A204.1 (cell line): ENCODE measurements around the gene SH3BP5.
"Not testable (repeated sequence)": the region's sequence is repeated elsewhere in the genome, so short reads cannot be mapped to it uniquely, and the experiment has no call there.

Experiments used
- FAIRE-seq: peaks from 2 replicates; lab custom pipeline; 2012; peaks lifted over from hg19 to GRCh38; lab: Jason Lieb, UNC

SH3BP5 gene, protein sequence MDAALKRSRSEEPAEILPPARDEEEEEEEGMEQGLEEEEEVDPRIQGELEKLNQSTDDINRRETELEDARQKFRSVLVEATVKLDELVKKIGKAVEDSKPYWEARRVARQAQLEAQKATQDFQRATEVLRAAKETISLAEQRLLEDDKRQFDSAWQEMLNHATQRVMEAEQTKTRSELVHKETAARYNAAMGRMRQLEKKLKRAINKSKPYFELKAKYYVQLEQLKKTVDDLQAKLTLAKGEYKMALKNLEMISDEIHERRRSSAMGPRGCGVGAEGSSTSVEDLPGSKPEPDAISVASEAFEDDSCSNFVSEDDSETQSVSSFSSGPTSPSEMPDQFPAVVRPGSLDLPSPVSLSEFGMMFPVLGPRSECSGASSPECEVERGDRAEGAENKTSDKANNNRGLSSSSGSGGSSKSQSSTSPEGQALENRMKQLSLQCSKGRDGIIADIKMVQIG

DNA sequence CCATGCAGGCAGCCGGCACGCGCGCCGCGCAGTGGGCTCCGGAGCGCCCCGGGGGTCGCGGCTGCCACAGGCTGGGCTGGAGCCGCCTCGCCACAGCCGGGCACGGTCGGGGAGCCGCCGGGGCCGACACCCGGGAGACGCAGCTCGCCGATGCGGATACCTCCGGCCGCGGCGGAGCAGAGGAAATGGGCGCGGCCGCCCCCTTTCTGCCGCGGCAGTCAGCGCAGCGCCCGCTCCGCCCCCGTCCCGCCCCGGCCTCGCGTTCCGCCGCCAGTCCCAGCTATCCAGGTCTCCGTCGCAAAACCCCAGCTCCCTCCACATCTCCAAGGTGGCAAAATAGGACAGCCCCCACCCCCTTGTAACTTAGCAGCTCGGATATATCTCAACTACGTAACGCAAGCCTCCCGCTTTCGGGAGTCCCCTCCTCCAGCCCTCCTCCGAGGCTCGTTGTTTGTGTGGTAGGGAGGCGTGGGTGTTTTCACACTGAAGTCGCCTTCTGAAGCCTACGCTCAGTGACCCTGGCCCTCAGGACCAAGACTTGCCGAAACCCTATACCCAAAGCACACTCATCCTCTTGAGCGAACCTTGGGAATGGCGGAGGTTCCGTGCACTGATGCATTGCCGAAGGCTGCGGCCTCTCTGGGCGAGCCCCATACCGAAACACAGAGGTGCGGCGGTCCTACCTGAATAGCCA is at the start of gene SH3BP5:
Gene SH3BP5, minus strand, starts transcription at position 182 of the 694 bp plus-strand sequence. Its CDS starts 178 bp downstream, at position 4.
- no peak for FAIRE-seq

DNA sequence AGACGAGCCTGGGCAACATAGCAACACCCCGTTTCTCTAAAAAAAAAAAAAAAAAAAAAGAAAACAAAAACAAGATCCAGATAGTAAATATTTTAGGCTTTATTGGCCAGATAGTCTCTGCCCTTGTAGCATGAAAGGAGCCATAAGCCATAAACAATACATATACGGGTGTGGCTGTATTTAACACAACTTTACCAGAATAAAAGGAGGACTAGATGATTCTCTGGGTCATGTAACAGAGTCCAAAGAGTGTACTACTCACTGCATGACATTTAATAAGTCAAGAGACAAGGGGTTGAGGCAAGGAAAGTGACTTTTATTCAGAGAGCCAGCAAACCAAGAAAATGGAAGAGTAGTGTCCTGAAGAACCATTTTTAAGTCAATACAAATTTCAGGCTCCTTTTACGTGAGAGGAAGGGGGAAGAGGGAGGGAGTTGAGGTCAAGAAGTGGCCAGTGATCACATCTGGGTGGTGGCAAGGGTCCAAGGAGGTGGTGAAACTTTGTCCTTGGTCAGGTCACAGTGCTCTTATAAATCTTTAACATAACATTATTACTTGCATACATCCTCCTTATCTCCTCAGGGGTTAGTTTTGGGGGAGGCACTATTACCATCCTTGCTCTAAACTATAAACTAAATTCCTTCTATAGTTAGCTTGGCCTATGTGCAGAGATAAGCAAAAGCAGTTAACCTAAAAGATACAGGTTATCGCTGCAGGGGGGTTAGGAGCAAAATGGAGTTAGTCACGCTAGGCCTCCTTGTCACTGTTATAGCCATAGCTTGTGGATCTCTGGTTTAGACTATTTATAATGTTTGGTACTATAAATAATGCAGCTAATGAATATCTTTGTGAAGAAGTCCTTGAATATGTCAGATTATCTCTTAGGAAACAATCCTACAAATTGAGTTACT is 48.8 kb upstream of the SH3BP5 start:
- FAIRE-seq, result no peak

DNA sequence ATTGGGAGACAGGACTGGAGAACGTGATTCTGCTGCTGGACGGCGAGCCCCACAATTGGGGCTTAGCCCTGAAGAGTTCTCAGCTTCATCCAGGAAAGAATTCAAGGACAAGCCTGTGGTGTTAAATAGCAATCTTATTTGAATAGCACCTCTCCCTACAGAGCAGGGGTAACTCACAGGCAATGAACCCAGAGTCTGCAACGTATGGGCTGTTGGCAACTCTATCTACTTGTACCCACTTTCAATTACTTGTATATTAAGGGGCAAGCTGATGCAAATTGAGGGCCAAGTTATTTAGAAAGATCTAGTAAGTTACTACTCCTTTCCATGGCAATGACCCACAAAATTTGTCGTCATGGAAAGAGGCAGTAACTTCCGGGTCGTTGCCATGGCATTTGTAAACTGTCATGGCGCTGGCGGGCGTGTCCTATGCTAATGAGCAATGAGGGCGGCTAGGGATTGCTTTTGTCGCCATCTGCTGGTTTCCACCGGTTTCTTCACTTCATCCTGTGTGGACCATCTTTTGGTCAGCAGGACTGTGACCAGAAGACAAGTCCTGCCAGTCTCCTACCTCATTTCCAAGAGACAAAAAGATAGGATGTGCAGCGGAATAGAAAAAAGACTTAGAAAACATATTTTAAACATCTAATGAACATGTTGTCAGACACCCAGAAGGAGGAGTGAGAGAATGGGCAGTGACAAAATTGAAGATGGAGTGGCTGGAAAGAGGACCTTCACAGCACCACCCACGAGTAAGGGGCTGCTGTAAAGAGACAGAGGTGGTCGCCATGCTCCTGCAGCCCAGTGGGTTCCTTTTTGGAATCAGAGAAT is 45.8 kb upstream of the SH3BP5 start:
- peak; percentile 74 for FAIRE-seq

DNA sequence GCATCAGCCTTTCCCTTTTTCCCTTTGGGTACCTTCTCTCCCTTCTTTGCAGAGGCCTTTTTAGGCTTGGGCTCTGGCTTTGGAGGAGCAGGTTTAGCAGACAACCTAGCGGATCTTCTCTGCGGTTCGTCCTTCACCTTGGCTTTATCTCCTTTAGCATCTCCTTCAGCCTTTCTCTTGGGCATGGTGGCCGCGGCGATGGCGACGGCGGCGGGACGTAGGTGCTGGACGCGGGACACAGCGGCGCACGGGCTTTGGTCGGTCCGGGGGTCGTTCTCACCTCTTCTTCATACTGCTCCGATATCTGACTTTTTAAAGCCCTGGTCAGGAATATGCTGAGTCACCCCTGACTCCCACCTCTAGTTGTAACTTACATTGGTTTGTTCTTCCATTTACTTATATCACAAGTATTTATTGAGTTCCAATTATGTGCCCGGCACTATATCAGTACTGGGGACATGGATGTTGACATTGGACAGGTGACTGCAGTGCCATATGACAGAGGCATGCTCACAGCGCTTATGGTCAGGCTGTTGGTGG is 43.1 kb upstream of the SH3BP5 start:
- FAIRE-seq, result no peak

DNA sequence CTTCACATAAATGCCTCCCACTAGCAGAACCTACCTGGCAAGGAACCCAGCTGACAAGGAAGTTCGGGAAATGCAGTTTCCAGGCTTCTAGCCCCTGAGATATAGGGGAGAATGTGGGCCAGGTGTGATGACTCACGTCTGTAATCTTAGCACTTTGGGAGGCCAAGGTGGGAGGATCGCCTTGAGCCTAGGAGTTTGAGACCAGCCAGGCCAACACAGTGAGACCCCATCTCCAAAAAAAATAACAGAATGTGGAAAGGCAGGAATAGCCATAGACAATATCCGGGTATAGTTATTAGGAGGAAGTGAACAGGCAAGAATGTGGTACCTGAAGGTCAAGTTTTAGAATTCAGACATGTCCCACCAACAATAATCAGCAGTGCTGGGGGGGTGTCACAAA is 40.5 kb upstream of the SH3BP5 start:
- FAIRE-seq, result no peak

DNA sequence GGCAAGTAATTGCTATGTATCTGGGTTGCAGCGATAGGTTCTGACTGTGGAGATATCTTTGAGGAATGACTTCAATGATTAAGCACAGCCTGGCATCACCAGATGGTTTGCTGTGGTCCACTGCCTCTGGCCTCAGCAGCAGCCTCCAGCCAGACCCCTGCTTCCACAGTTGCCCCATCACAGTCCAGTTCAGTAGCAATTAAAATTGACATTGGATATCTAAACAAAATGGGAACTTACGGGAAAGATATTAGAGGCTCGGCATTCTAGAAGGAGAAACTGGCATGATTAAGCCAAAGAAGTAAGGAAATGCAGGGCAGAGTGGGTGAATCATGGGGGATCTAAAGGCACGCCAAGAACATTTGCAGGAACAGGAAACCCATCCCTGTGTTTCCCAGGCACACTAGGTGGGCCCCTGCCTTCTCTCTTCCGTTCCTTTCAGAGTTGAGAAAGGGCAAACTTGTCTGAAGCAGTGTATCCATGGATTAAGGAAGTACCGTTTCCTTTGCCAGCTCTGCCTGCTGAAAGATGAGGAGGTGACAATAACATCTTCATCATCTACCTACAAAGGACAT is 36.3 kb upstream of the SH3BP5 start:
- FAIRE-seq, result no peak

DNA sequence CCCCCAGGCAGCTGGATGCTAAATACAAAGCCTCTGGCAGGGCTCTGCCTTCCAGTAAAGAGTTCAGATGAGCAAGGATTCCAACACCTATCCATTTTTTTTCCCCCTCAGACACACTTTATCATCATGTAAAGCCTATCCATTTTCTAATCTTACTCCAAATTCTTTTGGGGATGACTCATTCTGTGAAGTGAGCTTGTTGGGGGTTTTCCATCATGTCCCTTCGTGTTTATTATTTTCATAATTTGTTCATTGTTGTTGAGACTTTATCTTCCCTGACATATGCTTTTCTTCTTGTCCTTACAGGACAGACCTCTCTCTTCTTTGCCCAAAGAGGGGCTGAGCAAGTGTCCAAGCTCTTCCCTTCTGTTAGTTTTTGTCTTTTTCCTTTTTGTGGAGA is 34.7 kb upstream of the SH3BP5 start:
- FAIRE-seq, result no peak

DNA sequence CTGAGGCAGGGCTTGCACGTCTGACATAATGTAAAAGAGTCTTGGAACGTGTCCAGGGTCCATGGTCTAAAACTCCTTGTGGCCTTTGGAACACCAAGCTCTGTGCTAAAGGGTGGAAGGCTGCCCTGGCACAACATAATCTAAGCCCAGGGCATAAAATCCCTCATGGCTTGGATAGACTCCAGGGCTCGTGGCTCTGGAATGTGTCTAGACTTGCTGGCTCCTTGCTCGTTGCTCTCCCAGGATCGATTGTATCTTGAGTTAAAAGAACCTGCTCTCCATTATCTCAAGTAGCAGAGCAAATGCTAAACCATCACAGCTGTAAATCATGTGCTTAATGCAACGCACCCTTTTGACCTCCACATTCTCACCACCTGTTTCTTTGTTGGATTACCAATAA is 31.7 kb upstream of the SH3BP5 start:
- not testable (repeated sequence) for FAIRE-seq

DNA sequence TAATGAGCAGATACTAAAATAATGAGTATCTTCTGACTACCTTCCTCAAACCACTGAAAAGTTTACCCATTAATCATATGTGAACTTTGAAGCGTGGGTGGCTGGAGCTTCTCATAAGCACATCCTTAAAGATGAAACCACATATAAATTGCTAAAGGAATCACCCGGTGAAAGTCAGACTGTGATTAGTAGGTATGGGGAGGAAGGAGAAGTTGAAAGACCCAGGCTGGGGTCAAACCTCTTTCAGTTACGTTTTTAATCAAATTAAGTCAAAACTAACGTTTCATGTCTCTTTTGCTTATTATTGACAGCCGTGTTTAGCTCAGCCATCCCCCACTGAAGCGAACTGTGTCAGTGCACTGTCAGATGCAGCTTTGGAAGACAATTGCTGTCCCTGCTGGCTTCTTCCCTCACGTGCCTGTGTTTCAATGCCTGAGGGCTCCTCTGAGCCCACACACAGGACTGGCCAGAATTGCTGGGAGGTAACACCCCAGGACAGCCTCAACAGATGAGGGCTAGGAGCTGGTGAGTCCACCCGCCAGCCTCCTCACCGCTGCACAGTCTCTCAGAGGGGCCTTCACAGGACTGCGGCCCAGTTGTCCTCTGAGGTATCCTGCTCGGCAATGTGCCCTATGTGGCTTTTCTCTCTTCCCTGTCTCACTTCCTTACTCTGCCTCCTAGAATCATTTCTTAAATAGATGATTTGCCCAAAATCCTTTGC is 29.3 kb upstream of the SH3BP5 start:
- FAIRE-seq, result no peak

DNA sequence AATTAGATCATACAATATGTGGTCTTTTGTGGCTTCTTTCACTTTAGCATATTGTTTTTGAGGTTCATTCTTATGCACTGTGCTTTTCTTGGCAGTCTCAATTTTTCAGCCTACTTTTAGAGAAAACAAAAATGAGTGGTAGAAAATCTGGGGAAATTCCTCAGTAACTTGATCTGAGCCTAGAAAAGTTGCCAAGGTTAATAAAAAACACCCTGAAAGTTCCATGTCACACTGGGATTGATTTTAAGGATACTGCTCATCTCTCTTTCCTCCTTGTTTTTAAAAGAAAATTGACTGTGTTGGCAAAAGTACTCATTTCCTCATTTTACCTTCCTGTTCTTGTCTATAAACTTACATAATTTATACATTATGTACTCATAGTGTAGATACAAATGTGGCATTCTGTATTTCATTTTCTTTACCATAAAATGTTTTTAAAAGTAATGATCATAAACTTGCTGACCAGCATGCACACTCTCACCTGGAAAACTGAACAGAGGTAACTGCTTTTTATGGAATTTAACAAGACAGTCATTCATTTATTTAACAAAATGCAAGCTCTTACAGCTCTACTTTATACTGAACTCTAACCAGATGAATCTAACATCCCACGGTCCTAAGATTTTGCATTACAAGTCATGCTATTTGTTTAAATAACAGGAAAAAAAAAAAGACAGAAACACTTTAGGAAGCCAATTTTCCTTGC is 28.6 kb upstream of the SH3BP5 start:
- FAIRE-seq, result no peak

DNA sequence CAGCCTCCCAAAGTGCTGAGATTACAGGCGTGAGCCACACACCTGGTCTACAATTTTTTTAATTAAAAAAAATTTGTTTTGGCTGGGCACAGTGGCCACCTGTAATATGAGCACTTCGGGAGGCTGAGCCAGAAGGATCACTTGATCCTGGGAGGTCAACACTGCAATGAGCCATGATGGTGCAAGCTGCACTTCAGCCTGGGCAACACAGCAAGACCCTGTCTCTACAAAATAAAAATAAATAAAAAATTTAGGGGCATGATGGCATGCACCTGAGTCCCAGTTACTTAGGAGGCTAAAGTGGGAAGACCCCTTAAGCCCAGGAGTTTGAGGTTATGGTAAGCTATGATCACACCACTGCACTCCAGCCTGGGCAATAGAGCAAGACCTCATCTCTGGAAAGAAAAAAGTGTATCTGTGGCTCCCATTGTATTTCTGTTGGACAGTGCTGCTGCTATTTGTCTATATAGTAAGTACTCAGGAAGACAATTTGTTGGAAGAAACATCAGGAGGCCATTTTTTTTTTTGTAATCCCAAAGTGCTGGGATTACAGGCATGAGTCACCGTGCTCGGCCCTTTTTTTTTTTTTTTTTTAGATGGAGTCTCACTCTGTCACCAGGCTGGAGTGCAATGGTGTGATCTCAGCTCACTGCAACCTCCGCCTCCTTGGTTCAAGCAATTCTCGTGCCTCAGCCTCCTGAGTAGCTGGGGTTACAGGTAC is 27.5 kb upstream of the SH3BP5 start:
- no peak for FAIRE-seq

DNA sequence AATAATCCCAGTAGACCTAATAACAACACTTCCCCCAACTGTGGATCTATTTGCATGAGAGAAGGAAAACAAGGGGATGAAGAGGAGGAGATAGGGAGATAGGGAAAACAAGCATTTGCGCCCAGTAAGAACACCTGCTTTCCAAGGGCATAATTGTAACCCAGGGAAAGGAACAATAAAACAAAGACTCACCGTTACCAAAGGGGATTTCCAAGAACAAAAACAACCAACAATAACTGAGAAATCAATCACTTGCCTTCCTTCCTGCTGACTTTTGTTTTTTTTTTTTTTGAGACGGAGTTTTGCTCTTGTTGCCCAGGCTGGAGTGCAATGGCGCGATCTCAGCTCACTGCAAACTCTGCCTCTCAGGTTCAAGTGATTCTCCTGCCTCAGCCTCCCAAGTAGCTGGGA is 24.3 kb upstream of the SH3BP5 start:
- FAIRE-seq, result not testable (repeated sequence)

DNA sequence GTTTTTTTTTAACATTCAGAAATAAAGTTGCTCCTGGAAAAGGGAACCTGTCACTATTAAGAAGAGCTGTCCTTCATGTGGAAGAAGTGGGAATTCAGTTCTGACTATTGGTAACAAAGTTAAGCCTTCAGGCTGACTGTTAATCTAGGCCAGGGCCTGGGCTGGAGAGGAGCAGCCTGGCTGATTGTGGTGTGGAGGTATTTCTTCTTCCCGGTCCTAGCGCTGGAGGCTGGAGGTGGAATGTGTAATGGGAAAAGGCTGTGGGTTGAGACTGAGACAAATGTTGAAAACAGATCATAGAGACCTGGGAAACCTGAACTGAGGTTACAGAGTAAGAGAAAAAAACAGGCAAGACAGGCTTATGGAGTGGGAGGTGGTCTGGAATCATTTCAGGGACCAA is 23.8 kb upstream of the SH3BP5 start:
- no peak for FAIRE-seq

DNA sequence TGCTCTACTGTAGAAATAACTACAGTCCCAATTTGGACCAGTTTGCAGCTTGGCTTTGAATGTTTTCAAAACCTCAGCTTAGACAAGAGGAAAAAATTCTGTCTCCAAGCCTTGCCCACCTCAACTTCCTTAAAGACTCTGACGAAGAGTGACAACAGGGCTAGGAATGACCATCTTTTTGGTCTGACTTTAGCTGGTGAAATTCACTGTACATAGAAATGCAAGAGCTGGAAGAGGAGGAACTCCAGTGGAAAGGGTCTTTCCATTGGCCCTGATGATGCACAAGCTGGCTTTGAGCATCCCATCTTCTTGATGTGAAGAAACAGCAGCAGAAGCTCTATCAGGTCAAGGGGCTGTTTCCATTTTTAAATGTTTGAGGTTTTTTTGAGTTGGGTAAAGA is 22.7 kb upstream of the SH3BP5 start:
- FAIRE-seq, result no peak

DNA sequence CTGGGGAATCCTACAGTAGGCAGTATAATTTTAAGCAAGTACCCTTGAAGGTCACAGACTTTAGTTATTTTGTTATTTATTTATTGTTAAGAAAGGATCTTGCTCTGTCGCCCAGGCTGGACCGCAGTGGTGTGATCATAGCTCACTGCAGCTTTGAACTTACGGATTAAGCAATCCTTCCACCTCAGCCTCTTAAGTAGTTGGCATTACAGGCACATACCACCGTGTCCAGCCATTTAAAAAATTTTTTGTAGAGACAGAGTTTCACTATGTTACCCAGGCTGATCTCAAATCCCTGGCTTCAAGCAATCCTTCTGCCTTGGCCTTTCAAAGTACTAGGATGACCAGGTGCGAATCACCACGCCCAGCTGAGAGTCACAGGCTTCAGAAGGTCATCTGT is 22.1 kb upstream of the SH3BP5 start:
- FAIRE-seq, result no peak

DNA sequence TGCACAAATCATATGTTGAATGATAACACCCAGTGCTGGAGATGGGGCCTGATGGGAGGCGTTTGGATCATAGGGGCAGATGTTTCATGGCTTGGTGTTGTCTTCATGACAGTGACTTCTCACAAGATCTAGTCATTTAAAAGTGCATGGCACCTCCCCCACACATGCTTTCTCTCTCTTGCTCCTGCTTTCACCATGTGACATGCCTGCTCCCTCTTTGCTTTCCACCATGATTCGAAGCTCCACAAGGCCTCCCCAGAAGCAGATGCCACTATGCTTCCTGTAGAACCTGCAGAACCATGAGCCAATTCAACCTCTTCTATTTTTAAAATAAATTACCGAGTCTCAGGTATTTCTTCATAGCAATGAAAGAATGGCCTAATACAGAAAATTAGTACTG is 17.8 kb upstream of the SH3BP5 start:
- no peak for FAIRE-seq

DNA sequence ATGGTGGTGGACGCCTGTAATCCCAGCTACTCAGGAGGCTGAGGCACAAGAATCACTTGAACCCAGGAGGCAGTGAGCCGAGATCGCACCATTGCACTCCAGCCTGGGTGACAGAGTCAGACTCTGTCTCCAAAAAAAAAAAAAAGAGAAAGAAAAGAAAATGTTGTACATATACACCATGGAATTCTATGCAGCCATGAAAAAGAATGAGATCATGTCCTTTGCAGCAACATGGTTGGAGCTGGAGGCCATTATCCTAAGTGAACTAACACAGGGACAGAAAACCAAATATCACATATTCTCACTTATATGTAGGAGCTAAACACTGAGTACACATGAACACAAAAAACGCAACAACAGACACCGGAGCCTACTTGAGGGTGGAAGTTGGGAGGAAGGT is 17.1 kb upstream of the SH3BP5 start:
- not testable (repeated sequence) for FAIRE-seq

DNA sequence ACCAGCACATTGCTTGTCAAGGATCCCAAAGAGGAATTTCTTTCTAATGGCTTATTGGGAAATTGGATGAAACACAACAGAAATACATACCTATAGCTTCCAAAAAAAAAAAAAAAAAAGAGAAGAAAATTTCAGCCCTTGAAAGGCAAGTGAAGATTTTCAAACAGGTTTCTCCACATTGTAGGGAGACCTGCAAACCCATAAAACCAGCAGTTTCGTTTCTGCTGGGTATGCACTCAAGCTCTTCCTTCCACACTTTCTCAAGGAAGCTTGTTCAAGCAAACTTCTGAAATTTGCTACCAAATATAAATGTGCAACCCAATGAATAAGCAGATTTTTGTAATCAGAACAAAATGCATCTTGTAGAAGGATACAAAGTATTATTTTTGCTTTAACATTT is 15.9 kb upstream of the SH3BP5 start:
- no peak for FAIRE-seq

DNA sequence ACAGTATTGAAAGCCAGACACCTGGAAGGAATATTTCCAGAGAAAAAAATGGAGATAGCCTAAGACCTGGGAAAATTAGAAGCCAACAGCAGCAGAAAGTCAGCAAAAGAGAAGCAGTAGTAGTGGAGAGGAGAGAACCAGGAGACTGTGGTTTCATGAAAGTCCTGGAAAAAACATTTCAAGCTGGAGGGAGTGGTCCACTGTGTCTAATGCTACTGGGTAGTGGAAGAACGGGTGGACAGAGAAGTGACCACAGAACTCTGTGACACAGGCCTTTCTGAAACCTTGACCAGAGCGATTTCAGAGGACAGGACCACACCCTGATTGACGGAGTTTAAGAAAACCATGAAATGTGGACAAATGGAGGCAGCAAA is 15.3 kb upstream of the SH3BP5 start:
- no peak for FAIRE-seq
